Mesenchymal stem cell (in vitro differentiated cells and primary cell): ENCODE results near the gene HAGH.

Experiments
- DNase-seq: peaks from one replicate; pipeline ENCODE4 v3.0.0-alpha.2; 2013
- H2AFZ ChIP-seq: one replicate; pipeline ENCODE4 v1.6.1; 2013; ENCODE audit warnings: low read depth, mild to moderate bottlenecking, control low read depth, inconsistent platforms, low read length, moderate library complexity
- H2AK5ac ChIP-seq: 2 replicates; pipeline ENCODE4 v1.6.1; 2013; ENCODE audit warnings: low read length, moderate library complexity, mild to moderate bottlenecking, inconsistent platforms; ENCODE audit not compliant: severe bottlenecking
- H2BK120ac ChIP-seq: one replicate; pipeline ENCODE4 v1.6.1; 2013; ENCODE audit warnings: low read depth, mild to moderate bottlenecking, inconsistent platforms, low read length, moderate library complexity
- H2BK12ac ChIP-seq, 2 experiments: one replicate each; pipeline ENCODE4 v1.6.1; 2013; ENCODE audit warnings: inconsistent platforms in 2 of 2, low read length in 2 of 2, mild to moderate bottlenecking in 2 of 2, moderate library complexity in 2 of 2, control low read depth in 1 of 2
- H2BK15ac ChIP-seq: one replicate; pipeline ENCODE4 v1.6.1; 2013; ENCODE audit warnings: mild to moderate bottlenecking, low read depth, inconsistent platforms; ENCODE audit not compliant: poor library complexity, severe bottlenecking
- H2BK5ac ChIP-seq: 2 replicates; pipeline ENCODE4 v1.6.1; 2013; ENCODE audit warnings: low read depth, mild to moderate bottlenecking, low read length, control low read depth, inconsistent platforms; ENCODE audit not compliant: poor library complexity, severe bottlenecking
- H3K14ac ChIP-seq, 2 experiments: one replicate each; pipeline ENCODE4 v1.6.1; 2013; ENCODE audit warnings: inconsistent platforms in 2 of 2, low read length in 2 of 2, control low read depth in 1 of 2, mild to moderate bottlenecking in 1 of 2, moderate library complexity in 1 of 2
- H3K18ac ChIP-seq, 2 experiments: one replicate each; pipeline ENCODE4 v1.6.1; 2013; ENCODE audit warnings: inconsistent platforms in 2 of 2, low read length in 2 of 2, control low read depth in 1 of 2, low read depth in 1 of 2, mild to moderate bottlenecking in 1 of 2
- H3K23ac ChIP-seq, 2 experiments: one replicate each; pipeline ENCODE4 v1.6.1; 2013; ENCODE audit warnings: inconsistent platforms in 2 of 2, low read length in 2 of 2, mild to moderate bottlenecking in 2 of 2, moderate library complexity in 2 of 2, control low read depth in 1 of 2
- H3K27ac ChIP-seq: 2 replicates; pipeline ENCODE4 v1.5.1; 2013; ENCODE audit warnings: mild to moderate bottlenecking, moderate library complexity, low read length, control low read depth, inconsistent platforms; ENCODE audit not compliant: poor library complexity, severe bottlenecking
- H3K27me3 ChIP-seq, 2 experiments: 2 replicates each; pipeline versions ENCODE4 v1.6.1 to v1.7.0; 2013; ENCODE audit warnings: low read length in 2 of 2, mild to moderate bottlenecking in 2 of 2, moderate library complexity in 2 of 2, control low read depth in 1 of 2, inconsistent platforms in 1 of 2; ENCODE audit not compliant: control insufficient read depth in 1 of 2, insufficient read depth in 1 of 2
- H3K36me3 ChIP-seq, 2 experiments: 2 replicates each; pipeline versions ENCODE4 v1.6.1 to v1.7.0; 2013; ENCODE audit warnings: low read length in 2 of 2, control low read depth in 1 of 2, inconsistent platforms in 1 of 2, low read depth in 1 of 2, mild to moderate bottlenecking in 1 of 2; ENCODE audit not compliant: insufficient read depth in 2 of 2, control insufficient read depth in 1 of 2
- H3K4ac ChIP-seq, 2 experiments: one replicate each; pipeline ENCODE4 v1.6.1; 2013; ENCODE audit warnings: inconsistent platforms in 2 of 2, low read length in 2 of 2, mild to moderate bottlenecking in 2 of 2, moderate library complexity in 2 of 2, control low read depth in 1 of 2, low read depth in 1 of 2
- H3K4me1 ChIP-seq: 2 replicates; pipeline ENCODE4 v1.6.1; 2013; ENCODE audit warnings: low read depth, low read length, control low read depth; ENCODE audit not compliant: control insufficient read depth, insufficient read depth
- H3K4me2 ChIP-seq: 2 replicates; pipeline ENCODE4 v1.6.1; 2013; ENCODE audit warnings: low read length, mild to moderate bottlenecking, inconsistent platforms; ENCODE audit not compliant: poor library complexity, severe bottlenecking
- H3K4me3 ChIP-seq, 2 experiments: 2 replicates each; pipeline versions ENCODE4 v1.5.1 to v1.7.0; 2013; ENCODE audit warnings: low read length in 2 of 2, mild to moderate bottlenecking in 2 of 2, control low read depth in 1 of 2, low read depth in 1 of 2; ENCODE audit not compliant: insufficient read depth in 1 of 2
- H3K79me1 ChIP-seq: replicated peaks from 2 replicates; pipeline ENCODE4 v1.6.1; 2013; ENCODE audit warnings: mild to moderate bottlenecking, control low read depth, low read length, inconsistent platforms; ENCODE audit not compliant: poor library complexity, severe bottlenecking
- H3K9ac ChIP-seq: 2 replicates; pipeline ENCODE4 v1.7.0; 2013; ENCODE audit warnings: mild to moderate bottlenecking, low read length, moderate library complexity
- H3K9me3 ChIP-seq: 2 replicates; pipeline ENCODE4 v1.7.0; 2013; ENCODE audit warnings: mild to moderate bottlenecking, low read length; ENCODE audit not compliant: control insufficient read depth
- H4K8ac ChIP-seq: one replicate; pipeline ENCODE4 v1.6.1; 2013; ENCODE audit warnings: inconsistent platforms, mild to moderate bottlenecking, low read length, moderate library complexity
- H4K91ac ChIP-seq: one replicate; pipeline ENCODE4 v1.6.1; 2013; ENCODE audit warnings: mild to moderate bottlenecking, low read length, inconsistent platforms
- WGBS: methylation state at CpG from one replicate; pipeline ENCODE4 v1.1.7; 2013; ENCODE audit warnings: mixed read lengths; 5-methylcytosine and 5-hydroxymethylcytosine counted together

HAGH gene

GRCh38 chr16:1769402-1770300 is 57.0 kb downstream of the HAGH start:
- no peak overlapping the region for H2BK120ac ChIP-seq
- 89% methylated on average over 27 of the region's 27 CpGs for WGBS

DNA sequence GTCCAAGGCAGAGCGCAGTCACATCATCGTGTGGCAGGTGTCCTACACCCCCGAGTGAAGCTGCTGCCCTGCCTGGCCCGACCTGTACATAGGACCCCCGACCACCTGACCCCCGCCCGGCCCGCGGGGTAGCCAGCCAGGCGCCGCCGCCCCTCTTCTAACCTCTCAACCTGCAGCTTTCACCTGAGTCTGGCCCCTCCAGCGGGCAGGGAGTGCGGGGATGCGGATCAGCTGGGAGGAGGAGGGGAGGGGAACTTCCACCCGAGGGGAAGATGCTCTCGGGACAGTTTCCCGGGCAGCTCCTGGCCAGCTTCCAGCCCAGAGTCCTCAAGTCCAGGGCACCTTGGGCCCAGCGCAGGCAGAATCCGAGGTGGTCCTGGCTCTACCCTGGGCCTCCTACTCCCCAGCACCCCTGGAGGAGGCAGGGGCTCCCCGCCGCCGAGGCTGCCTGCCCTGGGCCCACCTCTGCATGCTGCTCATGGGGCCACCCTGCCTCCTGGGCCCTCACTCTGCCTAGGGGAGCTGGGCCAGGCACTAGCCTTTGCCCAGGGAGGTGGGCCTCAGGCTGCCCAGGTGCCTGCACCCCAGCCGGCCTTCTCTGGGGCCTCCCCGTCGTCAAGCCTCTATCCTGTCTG is 57.7 kb downstream of the HAGH start:
- Histone ChIP-seq H3K18ac (no peak overlapping the region), H3K4ac (no peak overlapping the region), H3K79me1 (peaks cover 11% of the 10 kb centered on the region), H3K9ac (no peak overlapping the region), H3K4me2 (no peak overlapping the region), H4K8ac (no peak overlapping the region), H2BK15ac (no peak overlapping the region), H2BK120ac (no peak overlapping the region), H2AFZ (no peak overlapping the region), H3K36me3 (peaks cover 47 to 69% of the 10 kb centered on the region in 2 experiments), H3K9me3 (no peaks in the 10 kb centered on the region), H2BK5ac (no peak overlapping the region), H4K91ac (no peak overlapping the region), H3K14ac (no peak overlapping the region), H3K4me1 (peaks cover 29% of the 10 kb centered on the region), H3K23ac (no peak overlapping the region), H2BK12ac (no peak overlapping the region), H3K4me3 (no peak overlapping the region), H2AK5ac (no peak overlapping the region), H3K27ac (no peak overlapping the region), H3K27me3 (no peaks in the 10 kb centered on the region)
- no peak for DNase-seq
- WGBS = 91% methylated on average over 15 of the region's 26 CpGs

More at GRCh38 chr16:1769402-1770300, 57.0 kb downstream of the HAGH start:
- H3K14ac ChIP-seq = no peak overlapping the region
- peaks cover 40 to 63% of the 10 kb centered on the region in 2 experiments for H3K36me3 ChIP-seq
- no peak overlapping the region for H4K8ac ChIP-seq
- peaks cover 33% of the 10 kb centered on the region for H3K4me1 ChIP-seq
- no peak for DNase-seq
- H2AFZ ChIP-seq = no peak overlapping the region
- H3K4me2 ChIP-seq = no peak overlapping the region
- H3K9me3 ChIP-seq = no peaks in the 10 kb centered on the region
- peak overlapping the region; percentile 76 for H3K9ac ChIP-seq
- no peak overlapping the region for H4K91ac ChIP-seq
- H3K4ac ChIP-seq = no peak overlapping the region
- no peak overlapping the region for H3K18ac ChIP-seq
- H2AK5ac ChIP-seq = no peak overlapping the region
- no peaks in the 10 kb centered on the region for H3K27me3 ChIP-seq
- H3K27ac ChIP-seq = peak overlapping the region; percentile 6
- H3K4me3 ChIP-seq = peak overlapping the region in 1 of 2 experiments; percentile 87
- peaks cover 13% of the 10 kb centered on the region for H3K79me1 ChIP-seq
- no peak overlapping the region for H3K23ac ChIP-seq
- no peak overlapping the region for H2BK15ac ChIP-seq
- H2BK5ac ChIP-seq = no peak overlapping the region
- no peak overlapping the region for H2BK12ac ChIP-seq

GRCh38 chr16:1768061-1768766 is 58.4 kb downstream of the HAGH start:
- H3K36me3 ChIP-seq = peaks cover 51 to 76% of the 10 kb centered on the region in 2 experiments
- no peak overlapping the region for H2BK15ac ChIP-seq
- H3K9ac ChIP-seq = no peak overlapping the region
- no peak overlapping the region for H2BK120ac ChIP-seq
- no peak overlapping the region for H3K4ac ChIP-seq
- H3K23ac ChIP-seq = no peak overlapping the region
- H3K4me2 ChIP-seq = no peak overlapping the region
- no peaks in the 10 kb centered on the region for H3K27me3 ChIP-seq
- no peaks in the 10 kb centered on the region for H3K9me3 ChIP-seq
- H2BK12ac ChIP-seq = no peak overlapping the region
- peaks cover 14% of the 10 kb centered on the region for H3K79me1 ChIP-seq
- no peak overlapping the region for H4K8ac ChIP-seq
- DNase-seq = no peak
- no peak overlapping the region for H3K18ac ChIP-seq
- H3K4me3 ChIP-seq = no peak overlapping the region
- 93% methylated on average over 41 of the region's 41 CpGs for WGBS
- no peak overlapping the region for H4K91ac ChIP-seq
- H3K14ac ChIP-seq = no peak overlapping the region
- H3K27ac ChIP-seq = no peak overlapping the region
- H2AFZ ChIP-seq = no peak overlapping the region
- H3K4me1 ChIP-seq = peaks cover 29% of the 10 kb centered on the region
- no peak overlapping the region for H2AK5ac ChIP-seq
- no peak overlapping the region for H2BK5ac ChIP-seq
